Astrocyte of the spinal cord (primary cell): ENCODE data around the gene TCP10L.
"Not testable (repeated sequence)": the region's sequence is repeated elsewhere in the genome, so short reads cannot be mapped to it uniquely, and the experiment has no call there.

ENCODE experiments used
- DNase-seq: peaks from one replicate; pipeline ENCODE4 v3.0.0; 2011; ENCODE audit warnings: low read depth, low spot score
- H3K4me3 ChIP-seq: 2 replicates; pipeline ENCODE4 v1.5.1; 2011; ENCODE audit warnings: low read depth, mild to moderate bottlenecking, low read length, moderate library complexity
- in situ Hi-C: cut with HindIII; loops from 2 replicates; pipeline ENCODE4 v1.10.0; 2017; ENCODE audit warnings: low sequenced_read_pairs
- TF ChIP-seq, protein P1 (sequence below): IDR thresholded peaks from 2 replicates; pipeline ENCODE4 v1.5.1; 2012; ENCODE audit warnings: low read depth, mild to moderate bottlenecking, low read length, inconsistent platforms

Gene TCP10L

GRCh38 chr21:32569261-32570230, 15.8 kb downstream of the TCP10L start:
- H3K4me3 ChIP-seq = peak overlapping the region; percentile 46
- TF ChIP-seq, protein P1, sequence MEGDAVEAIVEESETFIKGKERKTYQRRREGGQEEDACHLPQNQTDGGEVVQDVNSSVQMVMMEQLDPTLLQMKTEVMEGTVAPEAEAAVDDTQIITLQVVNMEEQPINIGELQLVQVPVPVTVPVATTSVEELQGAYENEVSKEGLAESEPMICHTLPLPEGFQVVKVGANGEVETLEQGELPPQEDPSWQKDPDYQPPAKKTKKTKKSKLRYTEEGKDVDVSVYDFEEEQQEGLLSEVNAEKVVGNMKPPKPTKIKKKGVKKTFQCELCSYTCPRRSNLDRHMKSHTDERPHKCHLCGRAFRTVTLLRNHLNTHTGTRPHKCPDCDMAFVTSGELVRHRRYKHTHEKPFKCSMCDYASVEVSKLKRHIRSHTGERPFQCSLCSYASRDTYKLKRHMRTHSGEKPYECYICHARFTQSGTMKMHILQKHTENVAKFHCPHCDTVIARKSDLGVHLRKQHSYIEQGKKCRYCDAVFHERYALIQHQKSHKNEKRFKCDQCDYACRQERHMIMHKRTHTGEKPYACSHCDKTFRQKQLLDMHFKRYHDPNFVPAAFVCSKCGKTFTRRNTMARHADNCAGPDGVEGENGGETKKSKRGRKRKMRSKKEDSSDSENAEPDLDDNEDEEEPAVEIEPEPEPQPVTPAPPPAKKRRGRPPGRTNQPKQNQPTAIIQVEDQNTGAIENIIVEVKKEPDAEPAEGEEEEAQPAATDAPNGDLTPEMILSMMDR = peak; percentile 92
- in situ Hi-C loops = no loop called here
- DNase-seq = peak; percentile 79

- in situ Hi-C loops = no loop called here
- TF ChIP-seq, protein P1 = no peak
- no peak for DNase-seq
- H3K4me3 ChIP-seq = no peak overlapping the region
These were observed 17.7 kb downstream of the TCP10L start for GRCh38 chr21:32567626-32568025.

- TF ChIP-seq, protein P1 = no peak
- no peak overlapping the region for H3K4me3 ChIP-seq
- in situ Hi-C loops = no loop called here
- DNase-seq = no peak
These were observed 18.5 kb downstream of the TCP10L start for GRCh38 chr21:32566741-32567389.

DNA sequence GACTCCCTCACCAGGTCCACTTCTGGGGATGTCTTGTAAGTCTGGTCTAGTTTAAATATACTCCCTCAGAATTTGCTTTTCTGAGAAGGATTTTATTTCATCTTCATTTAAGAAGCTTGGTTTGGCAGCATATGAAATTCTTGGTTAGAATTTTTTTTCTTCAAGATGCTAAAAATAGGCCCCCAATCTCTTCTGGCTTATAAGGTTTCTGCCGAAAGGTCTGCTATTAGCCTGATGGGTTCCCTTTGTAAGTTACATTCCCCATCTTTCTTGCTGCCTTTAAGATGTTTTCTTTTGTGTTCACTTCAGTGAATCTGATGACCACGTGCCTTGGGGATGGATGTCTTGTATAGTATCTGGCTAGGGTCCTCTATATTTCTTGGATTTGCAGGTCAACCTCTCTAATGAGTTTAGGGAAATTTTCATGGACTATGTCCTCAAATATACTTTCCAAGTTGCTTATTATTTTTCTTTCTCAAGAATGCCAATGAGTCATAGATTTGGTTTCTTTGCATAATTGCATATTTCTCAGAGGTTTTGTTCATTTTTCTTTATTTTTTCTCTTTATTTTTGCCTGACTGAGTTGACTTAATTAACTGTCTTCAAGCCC, 19.4 kb downstream of the TCP10L start:
- TF ChIP-seq, protein P1 = no peak
- peak; percentile 55 for DNase-seq
- H3K4me3 ChIP-seq = no peak overlapping the region
- in situ Hi-C loops = no loop called here

GRCh38 chr21:32562915-32563314, 22.4 kb downstream of the TCP10L start:
- in situ Hi-C loops = no loop called here
- TF ChIP-seq, protein P1 = no peak
- DNase-seq = no peak
- H3K4me3 ChIP-seq = no peak overlapping the region

DNA sequence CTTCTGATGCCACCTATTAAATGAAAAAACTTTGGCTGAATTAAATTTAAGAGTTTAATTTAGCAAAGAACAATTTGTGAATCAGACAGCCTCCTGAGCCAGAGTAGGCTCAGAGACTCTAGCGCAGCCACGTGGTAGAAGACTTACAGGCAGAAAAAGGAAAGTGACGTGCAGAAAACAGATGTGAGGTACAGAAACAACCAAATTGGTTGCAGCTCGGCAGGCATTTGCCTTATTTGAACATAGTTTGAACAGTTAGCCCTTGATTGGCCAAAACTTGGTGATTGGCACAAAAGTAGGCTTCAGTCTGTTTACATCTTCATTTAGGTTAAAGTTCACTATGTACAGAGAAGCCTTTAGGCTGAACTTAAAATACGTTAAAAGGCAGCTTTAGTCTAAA, 22.9 kb downstream of the TCP10L start:
- TF ChIP-seq, protein P1 = peak; percentile 77
- no peak overlapping the region for H3K4me3 ChIP-seq
- DNase-seq = peak; percentile 71
- in situ Hi-C loops = no loop called here

DNA sequence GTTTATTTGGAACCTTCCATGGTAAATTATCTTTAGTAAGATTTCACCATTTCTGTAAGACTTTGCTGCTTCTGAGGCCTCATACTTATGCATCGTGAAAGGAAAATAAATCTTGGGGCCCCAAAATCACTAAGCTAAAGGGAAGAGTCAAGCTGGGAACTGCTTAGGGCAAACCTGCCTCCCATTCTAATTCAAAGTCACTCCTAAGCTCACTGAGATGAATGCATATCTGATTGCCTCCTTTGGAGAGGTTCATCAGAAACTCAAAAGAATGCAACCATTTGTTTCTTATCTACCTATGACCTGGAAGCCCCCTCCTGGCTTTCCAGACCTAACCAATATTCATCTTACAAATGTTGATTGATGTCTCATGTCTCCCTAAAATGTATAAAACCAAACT, 23.8 kb downstream of the TCP10L start:
- not testable (repeated sequence) for DNase-seq

More for the DNA sequence above, 23.8 kb downstream of the TCP10L start:
- H3K4me3 ChIP-seq, in situ Hi-C loops: not testable (repeated sequence)
